Activated CD8-positive, alpha-beta memory T cell treated with anti-CD3 and anti-CD28 coated beads for 4 hours (primary cell): ENCODE results near the gene SEZ6L2.
"Not testable (repeated sequence)": the region's sequence is repeated elsewhere in the genome, so short reads cannot be mapped to it uniquely, and the experiment has no call there.

Experiments
- DNase-seq, 2 donors: peaks; one replicate each; pipeline ENCODE4 v3.0.0-alpha.2; 2020; ENCODE audit warnings: low read depth in 2 of 2

Gene SEZ6L2

DNA sequence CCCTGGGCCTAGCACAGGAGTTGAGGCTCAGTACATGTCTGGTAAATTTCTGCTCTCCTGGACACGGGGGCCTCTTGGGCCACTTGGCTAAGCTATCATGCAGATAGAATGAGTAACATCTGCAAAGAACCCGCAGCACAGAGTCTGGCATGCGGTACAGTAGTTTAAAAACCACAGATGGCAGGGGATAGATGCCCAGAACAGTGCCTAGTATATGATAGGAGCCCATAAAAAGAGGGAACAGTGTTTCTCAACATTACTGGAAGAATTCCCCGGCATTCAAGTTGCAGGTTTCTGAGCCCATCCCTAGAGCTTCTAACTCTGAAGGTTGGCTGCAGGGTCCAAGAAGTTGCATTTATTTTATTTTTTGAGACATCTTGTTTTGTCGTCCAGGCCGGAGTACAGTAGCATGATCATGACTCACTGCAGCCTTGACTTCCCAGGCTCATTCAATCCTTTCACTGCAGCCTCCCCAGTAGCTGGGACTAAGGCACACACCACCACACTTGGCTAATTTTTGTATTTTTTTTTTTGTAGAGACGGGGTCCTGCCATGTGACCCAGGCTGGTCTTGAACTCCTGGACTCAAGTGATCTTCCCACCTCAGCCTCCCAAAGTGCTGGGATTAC, 42.1 kb downstream of the SEZ6L2 start:
- DNase-seq = no peak

DNA sequence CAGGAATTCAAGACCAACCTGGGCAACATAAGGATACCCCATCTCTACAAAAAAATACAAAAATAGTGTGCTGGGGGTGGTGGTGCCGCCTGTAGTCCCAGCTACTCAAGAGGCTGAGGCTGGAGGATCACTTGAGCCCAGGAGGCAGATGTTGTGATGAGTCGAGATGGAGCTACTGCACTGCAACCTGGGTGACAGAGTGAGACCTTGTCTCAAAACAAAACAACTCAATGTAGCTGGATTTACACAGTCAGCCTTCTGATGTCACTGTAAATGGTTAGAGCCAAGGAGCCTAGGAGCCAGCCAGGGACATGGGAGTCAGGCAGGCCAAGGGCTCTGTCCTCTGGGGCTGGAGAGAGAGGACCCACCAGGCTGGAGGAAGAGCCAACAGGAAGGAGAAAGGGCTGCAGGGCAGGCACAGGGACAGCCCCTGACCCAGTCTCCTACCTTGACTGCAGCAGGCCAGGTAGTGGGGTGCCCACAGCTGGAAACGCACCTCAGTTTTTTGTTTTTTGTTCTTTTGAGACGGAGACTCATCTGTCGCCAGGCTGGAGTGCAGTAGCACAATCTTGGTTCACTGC, 44.7 kb downstream of the SEZ6L2 start:
- DNase-seq = no peak

DNA sequence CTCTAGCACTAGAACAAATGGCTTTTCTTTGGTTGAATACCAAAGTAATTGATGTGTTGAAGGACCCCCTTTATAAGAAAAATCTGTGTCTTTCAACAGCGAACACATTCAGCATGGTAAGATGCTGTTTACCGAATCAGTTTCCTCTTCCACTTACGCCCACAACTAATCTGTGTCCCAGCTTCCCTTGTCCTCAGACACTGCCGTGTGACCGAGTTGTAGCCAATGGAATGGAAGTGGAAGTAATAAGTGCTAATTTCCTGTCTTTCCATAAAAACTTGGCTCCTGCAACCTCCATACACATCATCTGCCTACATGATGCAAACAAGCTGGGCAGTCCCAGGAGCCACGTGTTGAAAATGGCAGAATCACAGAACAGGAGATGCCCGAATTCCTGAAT, 46.7 kb downstream of the SEZ6L2 start:
- DNase-seq = no peak

DNA sequence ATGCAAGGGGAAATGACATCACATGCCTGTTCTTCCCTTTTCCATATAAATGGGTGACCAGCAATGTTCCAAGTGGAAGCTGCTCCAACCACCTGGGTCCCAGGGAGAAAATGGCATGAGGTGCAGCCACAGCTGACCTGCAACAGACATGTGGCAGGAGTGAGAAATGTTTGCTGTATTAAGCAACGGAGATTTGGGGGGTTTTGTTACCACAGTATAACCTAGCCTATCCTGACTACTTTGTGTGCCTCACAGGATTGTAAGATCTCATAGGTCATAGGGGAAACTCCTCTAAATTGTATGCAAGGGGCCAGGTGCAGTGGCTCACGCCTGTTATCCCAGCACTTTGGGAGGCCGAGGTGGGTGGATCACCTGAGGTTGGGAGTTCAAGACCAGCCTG, 48.4 kb downstream of the SEZ6L2 start:
- DNase-seq = no peak

DNA sequence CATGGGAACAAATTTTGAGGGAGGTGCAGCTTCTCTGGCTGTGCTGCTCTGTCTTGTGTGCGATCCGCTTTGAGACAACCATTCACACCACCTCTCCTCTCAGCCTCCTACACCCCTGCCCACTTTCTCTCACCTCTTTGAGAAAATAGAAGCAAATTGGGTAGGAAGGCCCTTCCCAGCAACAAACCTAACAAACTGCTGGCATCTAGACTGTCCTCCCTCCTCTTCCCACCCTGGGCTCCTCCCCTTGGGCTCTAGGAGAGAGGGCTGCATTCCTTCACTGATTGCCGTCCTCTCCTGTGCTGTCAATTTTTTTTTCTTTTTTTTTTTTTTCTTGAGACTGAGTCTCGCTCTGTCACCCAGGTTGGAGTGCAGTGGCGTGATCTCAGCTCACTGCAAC, 49.8 kb downstream of the SEZ6L2 start:
- no peak for DNase-seq

DNA sequence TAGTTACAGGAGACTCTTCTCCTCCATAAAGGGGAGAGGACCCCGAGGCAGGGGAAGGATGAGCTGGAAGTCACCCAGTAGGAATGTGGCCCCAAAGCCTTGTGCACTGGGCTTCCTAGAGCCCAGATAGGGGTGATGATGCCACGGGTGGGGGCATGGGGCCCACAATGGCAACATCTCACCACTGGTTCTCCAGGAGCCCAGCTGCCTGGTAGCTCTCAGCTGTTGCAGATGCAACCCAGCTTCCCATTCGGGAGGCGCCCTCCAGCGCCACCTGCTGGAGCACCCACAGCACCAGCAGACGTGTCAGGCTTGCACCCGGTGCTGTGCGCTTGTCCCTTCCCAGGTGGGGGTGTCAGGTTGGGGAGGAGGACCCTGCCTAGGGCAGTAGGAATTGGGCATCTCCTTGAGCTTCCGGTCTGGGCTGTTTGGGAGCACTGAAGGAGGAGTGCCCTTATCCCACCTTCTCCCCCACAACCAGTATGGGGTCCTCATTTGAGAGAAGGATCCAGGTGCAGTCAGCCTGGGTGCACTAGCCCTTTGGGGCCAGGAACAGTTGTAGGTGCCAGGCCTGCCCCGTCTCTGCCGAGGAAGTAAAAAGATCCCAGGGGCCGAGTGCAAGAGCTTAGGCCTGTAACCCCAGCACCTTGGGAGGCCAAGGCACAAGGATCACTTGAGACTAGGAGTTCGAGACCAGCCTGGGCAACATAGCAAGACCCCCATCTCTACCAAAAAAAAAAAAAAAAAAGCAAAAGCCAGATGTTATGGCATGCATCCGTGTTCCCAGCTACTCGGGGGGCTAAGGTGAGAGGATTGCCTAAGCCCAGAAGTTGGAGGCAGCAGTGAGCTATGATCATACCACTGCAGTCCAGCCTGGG, 50.7 kb downstream of the SEZ6L2 start:
- peak; percentile 55 to 66 for DNase-seq

DNA sequence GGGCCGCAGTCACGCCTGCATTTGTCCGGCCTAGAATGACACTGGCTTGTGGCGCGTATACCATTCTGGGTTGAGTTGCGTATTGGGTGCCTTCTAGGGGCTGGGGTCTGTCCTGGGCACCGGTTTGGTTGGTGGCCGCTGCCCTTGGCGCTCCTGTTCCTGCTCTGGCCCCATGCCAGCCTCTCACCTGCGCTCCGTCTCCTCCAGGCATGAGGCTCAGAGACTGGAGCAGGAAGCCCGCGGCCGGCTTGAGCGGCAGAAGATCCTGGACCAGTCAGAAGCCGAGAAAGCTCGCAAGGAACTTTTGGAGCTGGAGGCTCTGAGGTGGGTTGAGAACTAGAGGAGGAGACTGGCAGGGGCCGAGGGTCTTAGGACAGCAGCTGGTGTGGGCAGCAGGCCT, 53.7 kb downstream of the SEZ6L2 start:
- DNase-seq = no peak

DNA sequence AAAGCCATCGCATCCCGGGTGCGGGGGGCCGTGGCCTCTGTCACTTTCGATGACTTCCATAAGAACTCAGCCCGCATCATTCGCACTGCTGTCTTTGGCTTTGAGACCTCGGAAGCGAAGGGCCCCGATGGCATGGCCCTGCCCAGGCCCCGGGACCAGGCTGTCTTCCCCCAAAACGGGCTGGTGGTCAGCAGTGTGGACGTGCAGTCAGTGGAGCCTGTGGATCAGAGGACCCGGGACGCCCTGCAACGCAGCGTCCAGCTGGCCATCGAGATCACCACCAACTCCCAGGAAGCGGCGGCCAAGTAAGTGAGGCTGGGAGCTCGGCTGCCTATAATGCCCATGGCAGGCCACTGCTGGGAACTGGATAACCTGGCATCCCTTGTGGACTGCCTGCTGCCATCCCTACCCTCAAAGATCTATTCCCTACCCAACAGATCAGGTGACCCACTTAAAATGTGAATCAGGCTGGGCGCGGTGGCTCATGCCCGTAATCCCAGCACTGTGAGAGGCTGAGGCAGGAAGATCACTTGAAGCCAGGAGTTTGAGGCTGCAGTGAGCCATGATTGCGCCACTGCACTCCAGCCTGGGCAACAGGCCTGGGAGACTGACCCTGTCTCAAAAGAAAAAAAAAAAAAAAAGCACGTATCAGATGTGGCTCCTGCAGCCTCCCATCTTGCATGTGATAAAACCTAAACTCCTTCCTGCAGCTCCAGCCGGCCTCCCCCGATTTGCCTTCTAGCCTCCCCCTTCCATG, 54.6 kb downstream of the SEZ6L2 start:
- DNase-seq = no peak

DNA sequence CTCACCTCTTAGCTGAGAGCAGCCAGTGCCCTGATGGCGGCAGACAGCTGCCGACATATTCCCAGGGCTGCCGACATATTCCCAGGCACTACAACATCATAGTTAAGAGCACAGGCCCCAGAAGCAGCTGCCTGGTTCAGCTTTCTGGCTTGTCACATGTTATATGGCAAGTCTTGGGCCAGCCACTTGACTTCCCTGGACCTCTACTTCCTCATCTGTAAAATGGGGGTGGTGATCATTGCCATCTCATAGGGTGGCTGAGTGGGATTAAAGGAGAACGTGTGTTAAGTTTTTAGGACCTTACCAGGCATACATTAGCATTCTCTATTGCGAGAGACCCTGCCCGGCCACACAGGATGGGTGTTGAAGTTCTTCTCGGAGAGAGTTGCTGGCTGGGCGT, 55.4 kb downstream of the SEZ6L2 start:
- no peak for DNase-seq

DNA sequence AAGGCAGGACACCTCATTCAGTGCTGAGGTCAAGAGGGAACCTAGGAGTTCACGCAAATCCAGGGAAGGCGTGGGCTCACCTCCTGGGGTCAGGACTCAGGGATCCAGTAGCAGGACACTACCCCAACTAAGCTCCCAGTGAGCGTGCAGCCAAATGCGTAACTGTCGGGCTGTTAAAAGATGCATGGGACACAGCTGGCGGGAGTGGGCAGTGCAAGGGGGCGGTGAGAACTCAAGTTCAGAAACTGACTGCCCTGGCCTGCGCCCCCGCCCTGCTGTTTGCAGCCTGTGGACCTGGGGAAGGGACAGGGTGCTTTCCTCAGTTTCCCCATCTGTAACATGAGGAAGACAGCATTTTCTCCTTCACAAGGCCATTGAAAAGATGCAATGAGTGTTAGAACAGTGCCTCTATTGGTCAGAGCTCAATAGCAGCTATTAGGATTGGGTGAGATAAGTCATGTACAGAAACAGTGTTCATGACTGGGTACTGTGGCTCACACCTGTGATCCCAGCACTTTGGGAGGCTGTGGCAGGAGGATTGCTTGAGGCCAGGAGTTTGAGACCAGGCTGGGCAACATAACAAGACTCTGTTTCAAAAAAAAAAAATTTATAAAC, 56.5 kb downstream of the SEZ6L2 start:
- no peak for DNase-seq

DNA sequence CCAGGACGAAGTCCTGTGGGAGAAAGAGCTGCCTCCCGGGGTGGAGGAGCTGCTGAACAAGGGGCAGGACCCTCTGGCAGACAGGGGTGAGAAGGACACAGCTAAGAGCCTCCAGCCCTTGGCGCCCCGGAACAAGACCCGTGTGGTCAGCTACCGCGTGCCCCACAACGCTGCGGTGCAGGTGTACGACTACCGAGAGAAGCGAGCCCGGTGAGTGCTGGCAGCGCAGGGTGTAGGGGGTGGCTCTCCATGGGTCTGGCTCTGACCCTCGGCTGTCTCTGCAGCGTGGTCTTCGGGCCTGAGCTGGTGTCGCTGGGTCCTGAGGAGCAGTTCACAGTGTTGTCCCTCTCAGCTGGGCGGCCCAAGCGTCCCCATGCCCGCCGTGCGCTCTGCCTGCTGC, 57.7 kb downstream of the SEZ6L2 start:
- no peak for DNase-seq

DNA sequence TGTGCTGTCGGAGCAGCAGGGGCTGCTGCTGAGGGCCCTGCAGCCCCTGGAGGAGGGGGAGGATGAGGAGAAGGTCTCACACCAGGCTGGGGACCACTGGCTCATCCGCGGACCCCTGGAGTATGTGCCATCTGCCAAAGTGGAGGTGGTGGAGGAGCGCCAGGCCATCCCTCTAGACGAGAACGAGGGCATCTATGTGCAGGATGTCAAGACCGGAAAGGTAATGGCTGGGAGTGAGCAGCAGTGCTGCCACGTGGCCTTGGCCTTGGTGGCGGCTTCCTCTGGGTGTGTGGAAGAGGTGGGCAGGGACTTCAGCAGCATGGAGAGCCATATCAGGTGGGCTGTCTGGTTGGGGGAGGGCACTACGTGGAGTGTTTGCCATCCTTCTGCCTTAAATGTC, 59.1 kb downstream of the SEZ6L2 start:
- DNase-seq = no peak

DNA sequence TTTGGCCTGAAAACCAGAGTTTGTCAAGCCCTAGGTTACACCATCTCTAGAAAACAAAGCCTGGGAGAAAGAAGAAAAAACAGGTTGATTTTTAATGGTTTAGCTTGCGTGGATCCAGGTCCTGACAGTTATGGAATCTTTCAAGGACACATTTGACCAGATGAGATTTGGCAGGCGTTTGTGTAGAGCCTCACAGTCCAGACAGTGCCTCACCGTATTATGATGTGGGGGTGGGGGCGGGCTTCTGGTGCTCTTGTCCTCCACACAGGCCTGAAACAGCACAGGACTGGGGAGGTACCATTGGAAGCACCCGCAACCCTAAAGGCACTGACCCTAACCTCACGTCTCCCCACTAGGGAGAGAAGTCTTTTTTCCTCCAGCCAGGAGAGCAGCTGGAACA, 59.5 kb downstream of the SEZ6L2 start:
- no peak for DNase-seq

DNA sequence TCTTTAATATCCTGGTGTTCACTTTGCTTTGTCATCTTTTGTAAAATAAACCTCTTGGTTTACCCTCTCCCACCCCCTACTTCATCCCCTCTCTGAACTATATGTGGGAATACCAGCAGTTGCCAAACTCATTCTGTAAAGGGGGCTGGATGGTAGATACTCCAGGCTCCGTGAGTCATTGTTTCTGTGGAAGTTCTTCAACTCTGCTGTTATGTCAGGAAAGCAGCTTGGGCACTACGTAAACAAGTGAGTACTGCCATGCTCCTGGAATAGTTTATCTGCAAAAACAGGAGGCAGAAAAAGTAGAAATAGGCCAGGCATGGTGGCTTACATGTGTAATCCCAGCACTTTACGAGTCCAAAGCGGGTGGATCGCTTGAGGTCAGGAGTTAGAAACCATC, 61.5 kb downstream of the SEZ6L2 start:
- no peak for DNase-seq

DNA sequence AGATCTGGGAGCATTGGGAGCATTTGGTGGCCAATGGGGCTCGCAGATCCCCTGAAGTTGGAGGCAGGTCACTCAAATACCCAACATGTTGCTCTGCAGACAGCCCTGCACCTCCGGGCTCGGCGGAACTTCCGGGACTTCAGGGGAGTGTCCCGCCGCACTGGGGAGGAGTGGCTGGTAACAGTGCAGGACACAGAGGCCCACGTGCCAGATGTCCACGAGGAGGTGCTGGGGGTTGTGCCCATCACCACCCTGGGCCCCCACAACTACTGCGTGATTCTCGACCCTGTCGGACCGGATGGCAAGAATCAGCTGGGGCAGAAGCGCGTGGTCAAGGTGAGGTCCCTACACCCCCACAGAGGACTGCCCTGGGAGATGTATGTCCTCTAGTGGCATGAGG, 62.7 kb downstream of the SEZ6L2 start:
- no peak for DNase-seq

DNA sequence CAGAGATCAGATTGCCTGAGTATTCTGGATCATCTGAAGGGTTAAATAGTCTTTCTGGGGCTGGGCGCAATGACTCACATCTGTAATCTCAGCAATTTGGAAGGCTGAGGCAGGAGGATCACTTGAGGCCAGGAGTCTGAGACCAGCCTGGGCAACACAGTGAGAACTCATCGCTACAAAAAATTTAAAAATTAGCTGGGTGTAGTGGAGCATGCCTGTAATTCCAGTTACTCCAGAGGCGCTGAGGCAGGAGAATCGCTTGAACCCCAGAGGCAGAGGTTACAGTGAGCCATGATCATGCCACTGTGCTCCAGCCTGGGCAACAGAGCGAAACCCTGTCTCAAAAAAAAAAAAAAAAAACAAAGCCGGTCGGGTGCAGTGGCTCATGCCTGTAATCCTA, 63.4 kb downstream of the SEZ6L2 start:
- no peak for DNase-seq

DNA sequence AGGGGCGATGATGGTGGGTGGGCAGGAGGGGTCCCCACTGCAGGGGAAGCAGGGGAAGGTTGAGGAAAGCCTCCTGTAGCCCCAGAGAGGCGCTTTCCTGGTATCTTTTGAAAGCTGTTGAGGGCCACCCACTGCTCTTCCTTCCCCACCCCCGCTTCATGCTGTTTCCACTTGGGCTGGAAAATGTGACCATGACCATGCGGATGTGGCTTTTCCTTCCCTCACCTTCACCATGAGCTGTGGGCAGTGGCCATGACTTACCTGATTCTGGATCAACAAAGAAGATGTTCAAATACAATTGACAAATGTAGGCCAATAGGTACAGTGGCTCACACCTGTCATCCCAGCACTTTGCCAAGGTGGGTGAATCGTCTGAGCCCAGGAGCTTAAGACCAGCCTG, 65.3 kb downstream of the SEZ6L2 start:
- no peak for DNase-seq

DNA sequence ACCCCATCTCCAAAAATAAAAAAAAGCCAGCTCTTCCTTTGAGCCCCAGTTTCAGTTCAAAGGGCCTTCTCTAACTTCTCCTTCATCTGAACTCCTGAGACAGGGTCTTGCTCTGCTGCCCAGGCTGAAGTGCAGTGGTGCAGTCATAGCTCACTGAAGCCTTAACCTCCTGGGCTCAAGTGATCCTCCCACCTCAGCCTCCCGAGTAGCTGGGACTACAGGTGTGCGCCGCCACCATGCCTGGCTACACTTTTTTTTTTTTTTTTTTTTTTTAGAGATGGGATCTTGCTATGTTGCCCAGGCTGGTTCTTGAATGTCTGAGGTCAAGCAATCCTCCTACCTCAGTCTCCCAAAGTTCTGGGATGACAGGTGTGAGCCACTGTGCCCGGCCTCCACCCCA, 66.1 kb downstream of the SEZ6L2 start:
- DNase-seq = not testable (repeated sequence)

DNA sequence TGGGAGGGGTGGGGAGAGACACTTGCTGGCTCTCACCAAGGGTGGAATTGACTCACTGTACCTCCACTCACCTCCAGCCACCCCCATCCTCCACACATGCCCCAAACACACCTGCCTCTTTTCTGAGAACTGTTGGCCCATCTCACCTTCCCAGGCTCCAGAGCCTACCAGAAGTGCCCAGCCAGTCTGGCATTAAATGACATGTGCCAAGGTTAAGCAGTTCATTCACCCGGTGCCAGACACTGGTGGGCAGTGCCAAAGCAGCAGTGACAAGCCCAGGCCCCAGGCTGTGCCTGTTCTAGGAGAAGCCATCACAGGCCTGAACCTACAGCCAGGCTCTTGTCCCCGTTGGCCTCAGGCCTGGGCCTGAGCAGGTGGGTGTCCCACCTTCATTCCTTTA, 67.9 kb downstream of the SEZ6L2 start:
- no peak for DNase-seq

DNA sequence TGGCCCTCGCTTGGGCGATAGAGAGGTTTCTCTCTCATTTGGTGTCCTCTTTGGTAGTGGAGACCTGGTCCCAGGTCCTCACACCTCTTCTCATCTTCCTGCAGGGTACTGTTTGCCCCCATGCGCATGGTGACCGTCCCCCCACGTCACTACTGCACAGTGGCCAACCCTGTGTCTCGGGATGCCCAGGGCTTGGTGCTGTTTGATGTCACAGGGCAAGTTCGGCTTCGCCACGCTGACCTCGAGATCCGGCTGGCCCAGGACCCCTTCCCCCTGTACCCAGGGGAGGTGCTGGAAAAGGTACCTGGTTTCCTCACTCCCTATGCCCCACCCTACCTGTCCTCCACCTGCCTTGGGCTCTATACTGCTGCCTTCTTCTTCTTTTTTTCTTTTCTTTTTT, 68.6 kb downstream of the SEZ6L2 start:
- no peak for DNase-seq

DNA sequence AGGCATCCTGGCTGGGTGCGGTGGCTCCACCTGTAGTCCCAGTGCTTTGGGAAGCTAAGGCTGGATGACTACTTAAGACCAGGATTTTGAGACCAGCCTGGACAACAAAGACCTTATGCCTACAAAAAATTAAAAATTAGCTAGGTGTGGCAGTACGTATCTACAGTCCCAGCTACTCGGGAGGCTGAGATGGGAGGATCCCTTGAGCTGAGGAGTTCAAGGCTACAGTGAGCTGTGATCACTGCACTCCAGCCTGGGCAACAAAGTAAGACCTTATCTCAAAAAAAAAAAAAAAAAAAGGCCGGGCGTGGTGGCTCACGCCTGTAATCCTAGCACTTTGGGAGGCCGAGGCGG, 73.0 kb downstream of the SEZ6L2 start:
- no peak for DNase-seq
